HUDEP-2 (cell line): Measurements from ENCODE around the gene RNF175.

Experiments used
- DNase-seq, 76 experiments: peaks; one replicate each; lab custom pipeline; 2025; ENCODE audit not compliant: unreplicated experiment in 76 of 76; lab: John Stamatoyannopoulos, UW

The RNF175 gene

GRCh38 chr4:153759407-153760316 is at the start of gene RNF175:
Gene RNF175, minus strand, starts transcription at chr4:153760024. Its CDS starts 162 bp downstream, at chr4:153759862.
- DNase-seq = no peak

- DNase-seq = no peak
Observed at GRCh38 chr4:153809307-153809706, 49.5 kb upstream of the RNF175 start.

- peak in 1 of 76 experiments; percentile 9 for DNase-seq
Observed at GRCh38 chr4:153808175-153808574, 48.4 kb upstream of the RNF175 start.

- DNase-seq = no peak
Observed at GRCh38 chr4:153806073-153806472, 46.2 kb upstream of the RNF175 start.

GRCh38 chr4:153804722-153805121 is 44.9 kb upstream of the RNF175 start:
- DNase-seq = no peak

GRCh38 chr4:153799694-153800074 is 39.9 kb upstream of the RNF175 start:
- DNase-seq = peak in 7 of 76 experiments; percentile 5 to 47 (median 11)

GRCh38 chr4:153798901-153799693 is 39.3 kb upstream of the RNF175 start:
- no peak for DNase-seq

GRCh38 chr4:153798420-153798819 is 38.6 kb upstream of the RNF175 start:
- no peak for DNase-seq

- DNase-seq = no peak
Observed at GRCh38 chr4:153794006-153794405, 34.2 kb upstream of the RNF175 start.

GRCh38 chr4:153792618-153793247 is 32.9 kb upstream of the RNF175 start:
- DNase-seq = no peak

GRCh38 chr4:153791746-153792617 is 32.2 kb upstream of the RNF175 start:
- DNase-seq = peak in 31 of 76 experiments; percentile 1 to 54 (median 13)

- DNase-seq = peak in 3 of 76 experiments; percentile 2 to 6 (median 3)
Observed at GRCh38 chr4:153790962-153791551, 31.2 kb upstream of the RNF175 start.

- DNase-seq = no peak
Observed at GRCh38 chr4:153790500-153790865, 30.7 kb upstream of the RNF175 start.

GRCh38 chr4:153789741-153790499 is 30.1 kb upstream of the RNF175 start:
- peak in 1 of 76 experiments; percentile 2 for DNase-seq

GRCh38 chr4:153788413-153789276 is 28.8 kb upstream of the RNF175 start, which contains the start of gene SFRP2:
Gene SFRP2, minus strand, starts transcription at chr4:153789083. Its CDS starts 248 bp downstream, at chr4:153788835.
- DNase-seq = peak in 1 of 76 experiments; percentile 41

- no peak for DNase-seq
Observed at GRCh38 chr4:153788051-153788412, 28.2 kb upstream of the RNF175 start.

- no peak for DNase-seq
Observed at GRCh38 chr4:153787575-153787974, 27.8 kb upstream of the RNF175 start.

GRCh38 chr4:153787061-153787560 is 27.3 kb upstream of the RNF175 start:
- no peak for DNase-seq
